ENCODE results near the gene LYZL4. TPM values are rescaled to one million over a fixed set of nuclear protein-coding genes. Genes with fewer than 3 reads are reported as not detected.

The LYZL4 gene
- total RNA-seq, 1 donor from 2014 or later = not detected

Other genes with a start within 250 kb of the LYZL4 start
- not detected for gene CCK, start 144.4 kb downstream of the LYZL4 start, total RNA-seq
- gene VIPR1, start 92.0 kb upstream of the LYZL4 start, total RNA-seq = 9.3 TPM
- gene SEC22C, start 171.4 kb upstream of the LYZL4 start, total RNA-seq = 27.5 TPM
- gene SS18L2, start 180.2 kb upstream of the LYZL4 start, total RNA-seq = 19.2 TPM
- gene NKTR, start 190.1 kb upstream of the LYZL4 start, total RNA-seq = 128 TPM
- gene ZBTB47, start 243.1 kb upstream of the LYZL4 start, total RNA-seq = 47.9 TPM

Measured in vagina (tissue), 1 donor.